GM18909 (cell line): Measurements from ENCODE around the gene BATF2.
"Not testable (repeated sequence)": the region's sequence is repeated elsewhere in the genome, so short reads cannot be mapped to it uniquely, and the experiment has no call there.

Source experiments
- ATAC-seq: cut with Tn5 transposase; IDR thresholded peaks from one replicate; pipeline ENCODE4 v1.9.1; 2021; ENCODE audit warnings: mild to moderate bottlenecking; ENCODE audit not compliant: unreplicated experiment, poor library complexity

BATF2 gene

DNA sequence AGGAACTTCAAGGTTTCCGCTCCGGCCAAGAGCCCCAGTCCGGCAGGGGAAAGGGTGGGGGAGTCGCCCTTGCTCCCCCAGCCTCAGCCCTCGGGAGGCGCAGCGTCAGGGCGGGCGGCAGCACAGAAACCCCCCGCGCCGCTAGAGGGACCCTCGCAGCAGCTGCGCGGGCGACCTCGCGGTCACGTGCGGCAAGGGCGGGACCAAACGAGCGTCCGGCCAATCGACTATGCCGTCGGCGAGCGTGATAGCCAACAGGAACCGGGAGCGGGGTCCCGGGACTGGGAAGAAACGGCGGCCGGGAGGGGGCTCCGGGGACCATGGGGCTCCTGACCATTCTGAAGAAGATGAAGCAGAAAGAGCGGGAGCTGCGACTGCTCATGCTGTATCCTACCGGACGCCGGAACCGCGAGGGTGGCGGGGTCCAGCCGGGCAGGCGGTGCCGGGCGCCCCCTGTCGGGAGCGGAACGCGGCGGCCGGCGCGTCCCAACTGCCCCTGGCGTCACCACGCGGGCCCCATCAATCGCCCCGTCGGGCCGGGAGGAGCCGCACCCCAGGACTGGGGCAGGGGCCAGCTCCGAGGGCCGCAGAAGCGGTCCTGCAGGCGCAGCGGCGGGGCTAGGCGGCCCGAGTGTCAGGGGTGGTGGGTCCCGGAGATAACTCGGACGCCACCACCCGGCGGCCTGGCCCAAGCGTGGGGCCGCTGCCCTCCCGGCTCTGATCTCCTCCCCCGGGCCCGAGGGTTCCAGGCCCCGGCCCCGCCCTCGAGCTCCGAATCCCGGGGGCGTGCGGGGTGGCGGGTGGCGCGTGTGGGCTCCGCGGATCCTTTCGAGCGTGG lies 17.3 kb upstream of the BATF2 start, which contains the start of gene ARL2:
TSS of gene ARL2 (plus strand) at position 273 of the 838 bp plus-strand sequence. CDS start at position 321, 48 bp downstream.
- ATAC-seq = peak; percentile 70

DNA sequence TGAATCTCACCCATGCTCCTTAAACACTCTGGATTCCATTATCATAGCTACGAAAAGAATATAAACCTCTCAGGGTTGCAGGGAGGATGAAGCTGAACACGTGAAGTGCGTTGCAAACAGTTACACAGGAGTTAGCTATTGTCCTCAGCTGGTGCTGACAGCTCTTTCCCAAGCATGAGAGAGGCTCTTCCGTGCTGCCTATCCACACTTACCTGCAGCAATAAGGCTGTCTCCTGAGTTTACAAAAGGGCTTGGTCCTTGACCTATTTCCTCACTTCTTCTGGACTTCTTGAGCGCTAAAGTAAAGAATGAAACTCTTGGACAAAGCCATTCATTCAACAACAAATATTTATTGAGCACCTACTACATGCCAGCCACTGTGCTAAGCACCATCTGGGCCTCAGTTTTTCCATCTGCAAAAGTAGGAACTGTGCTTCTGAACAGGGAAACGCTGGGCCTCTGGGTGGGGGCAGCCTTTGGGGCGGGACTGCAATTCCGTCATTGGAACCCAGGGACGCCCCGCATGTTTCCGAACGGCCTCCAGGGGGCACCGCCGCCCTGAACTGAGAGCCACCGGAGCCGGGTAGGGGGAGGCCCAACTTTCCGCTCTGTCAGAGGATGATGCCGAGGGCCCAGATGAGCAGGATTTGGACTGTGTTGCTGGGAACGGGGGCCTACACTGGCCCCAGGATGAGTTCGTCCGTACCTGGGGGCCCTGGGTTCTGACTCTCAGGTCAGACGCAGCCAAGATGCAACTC lies 16.5 kb upstream of the BATF2 start:
- ATAC-seq = peak; percentile 82

GRCh38 chr11:65008873-65009272 lies 12.1 kb upstream of the BATF2 start:
- no peak for ATAC-seq

- no peak for ATAC-seq
These were observed 11.2 kb upstream of the BATF2 start for GRCh38 chr11:65008016-65008415.

DNA sequence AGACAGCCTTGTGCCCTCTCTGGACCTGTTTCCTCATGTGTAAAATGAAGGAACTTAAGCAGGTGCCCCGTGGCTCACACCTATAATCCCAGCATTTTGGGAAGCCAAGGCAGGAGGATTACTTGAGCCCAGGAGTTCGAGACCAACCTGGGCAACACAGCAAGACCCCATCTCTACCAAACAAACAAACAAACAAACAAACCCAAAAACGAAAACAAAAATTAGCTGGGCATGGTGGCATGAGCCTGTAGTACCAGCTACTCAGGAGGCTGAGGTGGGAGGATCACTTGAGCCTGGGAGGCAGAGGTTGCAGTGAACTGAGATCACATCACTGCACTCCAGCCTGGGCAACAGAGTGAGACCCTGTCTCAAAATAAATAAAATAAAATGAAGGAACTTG lies 7.2 kb upstream of the BATF2 start:
- ATAC-seq = not testable (repeated sequence)

DNA sequence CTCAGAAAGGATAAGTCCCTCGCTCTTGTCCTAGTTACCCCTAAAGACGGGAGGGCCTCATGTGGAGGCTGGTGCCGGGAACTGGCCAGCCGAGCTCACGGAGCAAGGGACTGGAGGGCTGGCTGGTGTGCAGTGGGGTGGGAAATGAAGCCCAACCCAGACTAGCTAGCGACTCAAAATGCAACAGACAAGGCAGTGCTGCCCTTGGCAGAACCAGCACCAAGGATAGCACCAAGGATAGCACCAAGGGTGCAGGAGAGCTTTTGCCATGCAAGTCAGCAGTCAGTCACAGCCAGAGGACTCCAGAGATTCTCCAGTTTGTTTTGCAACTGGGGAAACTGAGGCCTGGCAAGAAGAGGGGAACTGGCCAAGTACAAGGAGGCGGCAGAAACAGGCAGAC lies 6.5 kb upstream of the BATF2 start:
- ATAC-seq = no peak

DNA sequence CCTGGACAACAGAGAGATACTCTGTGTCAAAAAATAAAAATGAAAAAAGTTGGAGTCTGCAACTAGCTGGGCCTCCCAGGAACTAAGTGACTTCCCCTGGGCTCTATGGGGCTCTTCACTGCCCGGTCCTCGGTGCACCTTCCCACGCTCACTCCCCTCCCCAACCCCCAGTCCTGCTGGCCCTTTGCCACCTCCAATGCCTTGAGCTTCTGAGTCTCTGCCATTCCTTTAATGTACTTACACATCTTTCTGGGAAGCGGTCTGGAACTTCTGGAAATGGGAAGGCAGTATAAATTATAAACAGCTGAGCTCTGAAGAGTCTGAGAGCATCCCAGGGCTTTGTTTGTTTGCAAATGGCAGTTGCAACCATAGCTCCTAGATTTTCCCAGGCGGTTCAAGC lies 5.9 kb upstream of the BATF2 start:
- no peak for ATAC-seq

DNA sequence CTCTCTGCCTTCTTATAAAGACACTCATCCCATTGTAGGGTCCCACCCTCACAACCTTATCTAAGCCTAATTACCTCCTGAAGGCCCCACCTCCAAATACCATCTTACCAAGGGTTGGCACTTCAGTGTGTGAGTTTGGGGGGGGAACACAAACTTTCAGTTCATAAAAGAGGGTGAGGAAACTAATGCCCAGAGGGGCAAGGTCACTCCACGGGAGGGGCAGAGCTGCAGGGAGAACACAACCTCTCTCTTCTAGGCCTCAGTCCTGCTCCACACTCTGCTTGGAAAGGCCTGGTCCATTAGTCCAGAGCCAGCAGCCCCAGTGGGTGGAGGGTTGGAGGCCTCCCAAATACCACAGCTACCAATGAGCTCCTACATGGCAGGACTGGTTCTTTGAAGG lies 2.7 kb upstream of the BATF2 start:
- ATAC-seq = no peak

DNA sequence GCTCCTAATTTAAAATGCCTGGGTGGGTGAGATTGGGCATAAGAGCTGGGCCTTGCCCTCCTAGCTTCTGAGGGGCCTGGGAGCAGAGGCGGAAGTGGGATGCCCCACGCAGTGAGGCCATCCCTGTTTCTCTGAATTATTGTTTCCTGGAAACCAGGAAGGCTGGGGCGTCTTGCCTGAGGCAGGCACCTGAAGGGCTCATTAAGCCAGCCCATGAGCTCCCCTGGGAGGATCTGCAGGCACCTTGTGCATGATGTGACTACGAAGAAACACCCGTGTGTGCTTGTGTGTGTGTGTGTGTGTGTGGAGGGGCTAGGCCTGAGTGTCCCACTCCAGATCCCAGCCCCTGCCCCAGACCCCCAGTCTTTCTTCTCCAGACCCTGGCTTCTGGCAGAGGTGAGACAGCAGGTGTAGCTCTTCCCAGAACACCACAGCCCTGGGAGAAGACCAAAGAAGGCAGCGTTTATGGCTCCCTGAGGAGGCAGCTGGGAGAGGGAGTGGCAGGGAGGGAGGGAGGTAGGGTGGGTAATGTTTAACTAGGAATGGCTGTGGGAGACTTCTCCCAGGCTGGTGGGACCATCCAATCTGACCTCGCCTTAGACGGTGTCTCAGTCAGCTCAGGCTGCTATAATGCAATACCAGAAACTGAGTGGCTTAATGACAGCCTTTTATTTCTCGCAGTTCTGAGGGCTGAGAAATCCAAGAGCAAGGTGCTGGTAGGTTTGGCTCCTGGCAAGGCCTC lies 2.1 kb upstream of the BATF2 start:
- ATAC-seq = no peak

GRCh38 chr11:64998141-64998540 lies 1.4 kb upstream of the BATF2 start:
- ATAC-seq = no peak

- no peak for ATAC-seq
These were observed 453 bp downstream of the BATF2 start for GRCh38 chr11:64996327-64996709.

- no peak for ATAC-seq
These were observed 2.5 kb downstream of the BATF2 start for GRCh38 chr11:64994318-64994717.

DNA sequence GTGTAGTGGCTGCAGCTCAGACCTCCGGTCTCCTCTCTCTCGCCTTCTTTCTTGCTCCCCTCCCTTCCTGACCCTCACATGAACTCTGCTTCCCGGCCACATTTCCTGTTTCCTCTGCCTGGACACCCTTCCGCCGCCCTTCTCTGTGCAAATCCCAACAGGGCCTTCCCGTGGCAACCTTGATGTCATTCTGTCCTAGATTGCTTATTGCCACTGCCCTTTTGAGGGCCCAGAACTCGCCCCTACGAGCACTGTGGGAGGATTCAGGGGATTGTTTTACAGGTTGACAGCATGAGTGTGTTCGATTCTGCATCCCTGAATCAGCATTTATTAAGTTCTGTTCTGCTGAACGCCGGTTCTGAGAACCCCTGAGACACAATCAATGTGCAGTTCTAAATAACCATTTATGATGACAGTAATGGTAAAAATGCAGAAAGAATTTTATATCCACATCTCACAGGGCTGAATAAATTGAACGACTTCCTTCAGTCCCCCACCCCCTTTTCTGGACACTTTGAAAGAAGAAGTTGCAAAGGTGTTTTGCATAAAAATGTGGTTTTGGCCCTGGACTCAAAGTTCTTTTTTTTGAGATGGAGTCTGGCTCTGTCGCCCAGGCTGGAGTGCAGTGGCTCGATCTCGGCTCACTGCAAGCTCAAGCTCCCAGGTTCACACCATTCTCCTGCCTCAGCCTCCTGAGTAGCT lies 6.4 kb downstream of the BATF2 start:
- ATAC-seq = no peak

GRCh38 chr11:64989416-64989815 lies 7.4 kb downstream of the BATF2 start:
- ATAC-seq = no peak

- no peak for ATAC-seq
These were observed 8.5 kb downstream of the BATF2 start for GRCh38 chr11:64987998-64988854.

- not testable (repeated sequence) for ATAC-seq
These were observed 13.4 kb downstream of the BATF2 start for GRCh38 chr11:64983339-64983738.

- no peak for ATAC-seq
These were observed 20.1 kb downstream of the BATF2 start for GRCh38 chr11:64976651-64977050.

DNA sequence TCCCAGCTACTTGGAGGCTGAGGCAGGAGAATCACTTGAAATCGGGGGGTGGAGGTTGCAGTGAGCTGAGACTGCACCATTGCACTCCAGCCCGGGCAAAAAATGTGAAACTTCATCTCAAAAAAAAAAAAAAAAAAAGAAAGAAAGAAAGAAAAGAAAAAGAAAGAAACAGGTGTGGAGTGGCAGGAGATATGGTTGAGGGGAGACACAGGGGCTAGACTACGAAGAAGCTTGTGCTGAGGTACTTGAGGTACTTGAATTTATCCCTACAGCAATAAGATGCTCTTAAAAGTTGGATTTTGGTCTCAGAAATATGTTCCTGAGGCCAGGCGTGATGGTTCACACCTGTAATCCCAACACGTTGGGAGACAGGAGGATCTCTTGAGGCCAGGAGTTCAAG lies 22.6 kb downstream of the BATF2 start:
- ATAC-seq = no peak
